OCI-M2 (cell line): ENCODE results near the gene MALT1.

Experiments
- DNase-seq: peaks from one replicate; lab custom pipeline; 2025; ENCODE audit not compliant: unreplicated experiment; lab: John Stamatoyannopoulos, UW

MALT1 gene

DNA sequence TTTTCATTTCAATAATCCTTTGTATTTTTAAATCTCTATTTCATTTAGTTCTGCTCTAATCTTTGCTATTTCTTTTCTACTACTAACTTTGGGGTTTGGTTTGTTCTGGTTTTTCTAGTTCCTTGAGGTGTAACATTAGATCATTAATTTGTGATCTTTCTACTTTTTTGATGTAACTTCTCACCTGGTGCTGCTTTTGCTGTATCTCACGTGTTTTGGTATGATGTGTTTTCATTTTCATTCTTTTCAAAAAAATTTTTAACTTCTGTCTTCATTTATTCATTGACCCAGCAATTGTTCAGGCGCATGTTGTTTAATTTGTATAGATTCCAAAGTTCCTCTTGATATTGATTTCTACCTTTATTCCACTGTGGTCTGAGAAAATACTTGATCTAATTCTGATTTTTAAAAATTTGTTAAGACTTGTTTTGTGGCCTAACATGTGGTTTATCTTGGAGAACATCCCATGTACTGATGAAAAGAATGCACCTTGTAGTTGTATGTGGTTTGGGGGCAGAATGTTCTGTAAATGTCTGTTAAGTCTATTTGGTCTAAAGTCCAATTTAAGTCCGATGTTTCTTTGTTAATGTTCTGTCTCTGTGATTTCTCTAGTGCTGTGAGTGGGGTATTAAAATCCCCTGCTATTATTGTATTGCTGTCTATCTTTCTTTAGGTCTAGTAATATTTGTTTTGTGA, 17.3 kb upstream of the MALT1 start:
- DNase-seq: no peak

DNA sequence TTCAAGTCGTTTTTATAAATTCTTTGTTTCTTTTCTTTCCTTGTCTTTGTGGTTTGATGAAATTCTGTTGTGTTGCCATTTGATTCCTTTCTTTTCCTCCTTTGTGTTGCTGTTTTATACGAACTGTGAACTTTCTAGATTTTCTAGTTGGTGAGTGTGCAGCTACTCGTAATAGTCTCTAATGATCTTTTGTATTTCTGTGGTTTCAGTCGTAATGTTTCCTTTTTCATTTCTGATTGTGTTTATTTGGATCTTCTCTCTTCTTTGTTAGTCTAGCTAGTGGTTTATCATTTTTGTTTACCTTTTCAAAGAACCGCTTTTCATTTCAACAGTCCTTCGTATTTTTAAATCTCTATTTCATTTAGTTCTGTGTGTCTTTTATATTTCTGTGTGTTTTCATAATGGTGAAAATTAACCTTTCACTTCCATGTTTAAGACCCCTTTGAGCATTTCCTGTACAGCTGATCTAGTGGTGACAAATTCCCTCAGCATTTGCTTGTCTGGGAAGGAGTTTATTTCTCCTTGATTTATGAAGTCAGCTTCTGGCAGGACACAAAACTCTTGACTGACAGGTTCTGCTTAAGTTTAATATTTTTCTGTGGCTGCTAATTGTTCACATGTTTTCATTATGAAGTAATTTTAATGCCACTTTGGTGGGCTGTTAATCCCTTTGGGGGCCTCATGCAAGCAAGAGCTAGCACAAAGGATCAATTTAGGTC, 16.2 kb upstream of the MALT1 start:
- DNase-seq: no peak

GRCh38 chr18:58657081-58657480, 14.2 kb upstream of the MALT1 start:
- DNase-seq: no peak

- DNase-seq: no peak
Measured at GRCh38 chr18:58657494-58657893, 13.8 kb upstream of the MALT1 start.

DNA sequence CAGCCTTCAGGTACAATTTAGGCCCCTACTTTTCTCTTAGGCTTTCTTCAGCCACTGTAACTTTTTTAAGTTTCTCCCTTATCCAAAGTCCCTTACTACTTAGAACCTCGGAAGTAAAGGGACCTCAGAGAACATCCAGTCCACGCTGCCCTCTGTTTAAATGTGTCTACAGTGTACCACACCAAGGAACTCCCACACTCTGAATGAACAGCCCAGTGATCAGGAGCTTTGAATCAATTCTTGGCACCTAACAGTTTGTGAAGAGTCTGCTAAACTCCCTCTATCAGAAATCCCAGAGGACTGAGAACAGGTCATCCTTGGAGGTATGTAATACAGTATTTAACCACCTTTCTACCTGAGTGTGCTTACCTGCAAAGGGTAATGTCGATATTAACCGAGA, 11.6 kb upstream of the MALT1 start:
- no peak for DNase-seq

DNA sequence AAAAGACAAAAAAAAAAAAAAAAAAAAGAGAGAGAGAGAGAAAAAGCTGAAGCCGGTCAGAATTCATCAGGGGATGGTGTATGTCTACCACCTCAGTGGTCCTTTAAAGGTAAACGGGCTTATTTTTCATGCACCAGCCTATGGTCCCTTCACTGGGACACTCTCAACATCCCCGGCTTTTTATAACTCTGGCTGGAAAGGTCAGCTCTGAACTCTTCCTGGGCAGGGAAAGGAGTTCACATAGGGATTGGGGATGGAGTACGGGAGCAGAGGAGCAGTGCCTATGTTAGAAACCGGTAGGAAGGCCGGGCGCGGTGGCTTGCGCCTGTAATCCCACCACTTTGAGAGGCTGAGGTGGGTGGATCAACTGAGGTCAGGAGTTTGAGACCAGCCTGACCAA, 10.3 kb upstream of the MALT1 start:
- DNase-seq: no peak

- DNase-seq: no peak
Measured at GRCh38 chr18:58661423-58661822, 9.8 kb upstream of the MALT1 start.

DNA sequence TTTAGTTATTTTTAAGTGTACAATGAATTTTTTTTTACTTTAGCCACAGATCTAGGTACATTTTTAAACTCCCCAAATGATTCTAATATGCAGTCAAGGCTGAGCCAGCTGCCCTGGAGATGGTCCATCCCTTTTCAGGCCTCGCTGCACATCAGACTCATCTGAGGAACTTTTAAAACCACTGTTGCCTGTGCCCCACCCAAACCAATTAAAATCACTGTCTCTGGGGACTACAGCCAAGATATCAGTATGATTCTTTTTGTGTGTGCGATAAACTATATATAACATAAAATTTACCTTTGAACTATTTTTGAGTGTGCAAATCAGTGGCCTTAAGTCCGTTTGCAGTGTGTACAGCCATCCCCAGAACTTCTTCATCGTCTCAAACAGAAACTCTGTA, 9.1 kb upstream of the MALT1 start:
- no peak for DNase-seq

- DNase-seq: no peak
Measured at GRCh38 chr18:58666176-58666575, 5.1 kb upstream of the MALT1 start.

DNA sequence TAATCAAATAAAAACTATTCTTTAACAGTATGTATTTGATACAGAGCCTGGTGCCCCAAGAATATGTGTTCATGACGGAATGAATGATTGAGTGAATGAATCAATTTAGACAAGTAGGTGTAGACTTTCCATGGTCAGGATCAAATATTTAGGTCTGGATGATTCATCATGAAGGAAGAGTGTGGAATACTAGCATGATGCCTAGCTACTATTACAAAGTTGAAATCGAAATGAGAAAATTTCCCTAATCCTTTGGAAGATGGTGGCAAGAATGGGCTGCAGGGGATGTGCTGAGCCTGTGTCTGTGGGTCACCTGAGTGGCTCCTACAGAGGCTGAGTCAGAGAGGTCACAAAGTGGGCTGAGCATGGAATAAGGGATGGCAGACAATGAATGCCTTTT, 3.1 kb upstream of the MALT1 start:
- DNase-seq: no peak

DNA sequence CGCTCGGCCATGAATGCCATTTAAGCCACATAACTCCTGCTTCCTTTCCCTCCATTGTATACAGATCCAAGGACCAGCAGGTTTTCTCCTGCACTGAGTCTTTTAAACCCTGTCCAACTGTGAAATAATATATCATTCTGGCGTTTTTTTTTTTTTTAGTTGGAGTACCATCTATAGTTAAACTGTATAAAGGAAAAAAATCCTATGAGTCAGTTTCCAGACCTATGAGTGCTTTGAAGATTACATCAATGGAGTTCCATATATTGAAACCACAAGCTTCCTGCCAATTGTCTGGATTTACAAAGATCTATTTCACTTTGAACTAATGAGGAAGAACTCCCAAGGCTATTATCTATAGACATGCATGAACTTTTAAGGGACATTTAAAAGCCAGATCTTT, 2.4 kb upstream of the MALT1 start:
- no peak for DNase-seq

GRCh38 chr18:58669731-58670378, 1.4 kb upstream of the MALT1 start:
- DNase-seq: no peak

DNA sequence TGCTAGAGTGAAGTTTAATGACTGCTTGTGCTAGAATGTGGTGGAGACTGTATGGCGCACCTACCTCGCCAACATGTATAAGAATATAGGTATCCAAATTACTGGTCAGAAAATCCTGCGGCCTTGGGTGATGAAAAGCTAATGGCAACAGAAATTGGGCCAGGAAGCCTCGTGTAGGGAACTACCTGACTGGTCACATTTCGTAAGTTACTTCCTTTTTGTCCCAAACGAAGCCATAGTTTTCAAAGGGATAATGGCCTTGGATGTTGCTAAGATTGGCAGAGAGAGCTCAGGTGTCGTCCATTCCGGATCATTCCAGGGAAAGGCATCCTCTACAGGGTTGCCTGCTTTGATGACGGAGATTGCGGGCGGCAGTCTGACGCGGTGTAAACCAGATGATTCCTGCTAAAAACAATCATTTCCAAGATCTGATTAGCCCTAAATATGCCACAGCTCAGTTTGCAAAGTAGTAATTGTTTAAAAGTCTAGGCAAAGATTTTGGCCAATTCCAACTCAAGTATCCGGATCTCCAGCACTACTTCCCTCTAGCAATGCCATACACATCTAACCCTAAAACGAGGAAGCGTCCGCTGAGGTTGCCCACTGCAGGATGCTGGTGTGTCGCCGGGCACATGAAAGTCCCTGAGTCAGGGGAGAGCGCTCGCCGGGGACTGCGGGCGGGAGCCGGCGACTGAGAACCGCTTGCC, 708 bp upstream of the MALT1 start:
- DNase-seq: no peak

DNA sequence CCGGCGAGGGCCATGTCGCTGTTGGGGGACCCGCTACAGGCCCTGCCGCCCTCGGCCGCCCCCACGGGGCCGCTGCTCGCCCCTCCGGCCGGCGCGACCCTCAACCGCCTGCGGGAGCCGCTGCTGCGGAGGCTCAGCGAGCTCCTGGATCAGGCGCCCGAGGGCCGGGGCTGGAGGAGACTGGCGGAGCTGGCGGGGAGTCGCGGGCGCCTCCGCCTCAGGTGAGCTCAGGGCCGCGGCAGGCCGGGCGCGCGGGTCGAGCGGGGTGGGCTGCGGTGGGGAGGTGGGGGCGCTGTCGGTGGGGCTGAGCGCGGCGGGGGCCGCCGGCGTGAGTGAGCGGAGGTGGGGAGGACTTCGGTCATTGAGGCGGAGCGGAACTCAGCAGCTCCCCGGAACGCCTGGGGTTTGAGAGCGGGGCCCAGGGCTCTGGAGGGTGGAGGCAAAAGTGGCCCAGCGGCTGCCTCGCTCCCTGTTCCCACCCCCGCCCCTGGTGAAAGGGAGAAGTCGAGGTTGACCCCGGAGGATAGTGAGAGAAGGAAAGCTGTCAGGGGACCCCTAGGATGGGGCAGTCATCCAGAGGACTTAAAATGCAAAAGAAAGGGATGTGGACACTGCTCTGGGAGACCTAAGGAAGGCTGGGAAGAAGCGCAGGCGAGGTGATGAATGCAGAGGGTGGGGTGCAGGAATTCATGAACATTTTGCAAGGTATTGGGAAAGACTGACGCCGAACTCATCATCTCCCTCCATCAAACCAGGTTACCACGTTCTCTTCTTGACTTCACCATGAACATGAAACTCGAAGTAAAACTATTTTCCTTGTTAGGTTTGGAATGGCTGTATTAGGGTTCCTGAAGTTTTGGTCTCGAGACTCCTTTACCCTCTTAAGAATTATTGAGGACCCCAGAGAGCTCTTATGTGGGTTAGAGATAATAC, 633 bp downstream of the MALT1 start:
- no peak for DNase-seq

- DNase-seq: no peak
Measured at GRCh38 chr18:58674159-58674558, 2.9 kb downstream of the MALT1 start.

DNA sequence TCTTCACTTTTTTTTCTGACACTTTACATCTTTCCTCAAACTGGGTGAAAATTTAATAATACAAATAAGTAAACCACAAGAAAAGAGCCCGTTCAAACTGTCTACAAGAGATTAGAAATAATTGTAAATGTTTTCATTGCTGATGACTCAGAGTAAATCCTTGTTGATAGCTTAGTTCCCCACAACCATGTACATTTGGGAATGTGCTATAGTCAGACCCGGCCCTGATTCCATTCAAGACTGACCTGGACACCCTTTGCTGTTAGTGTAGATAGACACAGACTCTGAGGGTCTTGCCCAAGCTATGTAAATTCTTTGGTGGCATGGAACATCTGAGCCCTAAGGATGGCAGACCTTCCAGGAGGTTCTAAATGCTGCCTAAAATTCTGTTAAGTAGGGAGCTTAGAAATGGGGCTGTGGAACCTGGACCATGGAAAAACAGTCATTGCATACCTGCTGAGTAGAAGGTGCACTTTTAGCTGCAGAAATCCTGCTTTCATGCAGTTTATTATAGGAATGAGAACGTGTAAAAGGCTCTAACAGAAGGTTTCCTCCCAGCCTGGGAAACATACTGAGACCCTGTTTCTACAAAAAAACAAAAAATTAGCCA, 3.7 kb downstream of the MALT1 start:
- no peak for DNase-seq

GRCh38 chr18:58676270-58676669, 5.0 kb downstream of the MALT1 start:
- DNase-seq: no peak

DNA sequence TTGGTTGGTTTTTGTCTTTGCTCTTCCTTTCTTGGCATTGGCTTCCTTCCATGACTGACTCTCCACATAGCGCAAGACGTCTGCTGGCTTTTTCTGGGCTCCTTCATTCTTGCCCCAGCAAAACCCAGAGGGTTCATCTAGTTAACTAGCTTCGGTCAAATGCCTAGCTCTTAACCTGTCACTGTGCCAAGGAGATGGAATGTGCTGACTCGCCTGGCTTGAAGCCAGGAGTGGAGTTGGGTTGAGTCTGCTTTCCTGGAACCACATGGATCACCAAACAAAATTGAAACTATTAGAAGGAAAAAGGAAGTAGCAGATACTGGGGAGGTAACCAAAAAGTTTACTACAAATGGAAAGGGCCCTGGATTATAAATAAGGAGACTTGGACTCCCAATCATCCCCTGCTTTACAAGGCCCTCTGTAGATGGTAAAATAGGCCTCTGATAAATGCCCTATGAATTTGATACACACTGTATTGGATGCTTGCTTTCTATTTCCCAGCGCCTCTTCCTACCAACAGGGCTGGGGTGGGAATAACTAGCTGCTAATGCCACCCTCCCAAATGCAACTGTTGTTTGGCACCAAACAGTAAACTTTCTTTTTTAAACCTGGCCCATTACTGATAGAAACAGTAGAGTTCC, 11.3 kb downstream of the MALT1 start:
- DNase-seq: no peak

GRCh38 chr18:58687871-58688308, 16.6 kb downstream of the MALT1 start:
- no peak for DNase-seq

GRCh38 chr18:58690259-58690658, 19.0 kb downstream of the MALT1 start:
- no peak for DNase-seq
